EH (cell line): ENCODE results near the gene CNOT6.
"Not testable (repeated sequence)": the region's sequence is repeated elsewhere in the genome, so short reads cannot be mapped to it uniquely, and the experiment has no call there.

ENCODE experiments used
- DNase-seq: peaks from one replicate; pipeline ENCODE4 v3.0.0-alpha.2; 2015; ENCODE audit warnings: low read depth

CNOT6 gene

GRCh38 chr5:180471866-180472265 is 22.3 kb upstream of the CNOT6 start:
- DNase-seq, result no peak

- peak; percentile 8 for DNase-seq
These were observed 21.9 kb upstream of the CNOT6 start for GRCh38 chr5:180472269-180472668.

DNA sequence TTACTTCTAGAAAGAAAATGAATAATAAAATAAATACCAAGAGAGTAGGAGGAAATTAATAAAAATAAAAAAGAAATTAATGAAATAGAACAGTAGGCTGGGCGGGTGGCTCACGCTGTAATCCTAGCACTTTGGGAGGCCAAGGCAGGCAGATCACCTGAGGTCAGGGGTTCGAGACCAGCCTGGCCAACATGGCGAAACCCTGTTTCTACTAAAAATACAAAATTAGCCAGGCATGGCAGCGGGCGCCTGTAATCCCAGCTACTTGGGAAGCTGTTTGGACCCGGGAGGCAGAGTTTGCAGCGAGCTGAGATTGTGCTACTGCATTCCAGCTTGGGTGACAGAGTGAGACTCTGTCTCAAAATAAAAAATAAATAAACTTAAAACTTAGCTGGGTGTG is 20.8 kb upstream of the CNOT6 start:
- not testable (repeated sequence) for DNase-seq

- no peak for DNase-seq
These were observed 19.6 kb upstream of the CNOT6 start for GRCh38 chr5:180474569-180474968.

GRCh38 chr5:180475969-180476524 is 18.1 kb upstream of the CNOT6 start:
- DNase-seq, result not testable (repeated sequence)

DNA sequence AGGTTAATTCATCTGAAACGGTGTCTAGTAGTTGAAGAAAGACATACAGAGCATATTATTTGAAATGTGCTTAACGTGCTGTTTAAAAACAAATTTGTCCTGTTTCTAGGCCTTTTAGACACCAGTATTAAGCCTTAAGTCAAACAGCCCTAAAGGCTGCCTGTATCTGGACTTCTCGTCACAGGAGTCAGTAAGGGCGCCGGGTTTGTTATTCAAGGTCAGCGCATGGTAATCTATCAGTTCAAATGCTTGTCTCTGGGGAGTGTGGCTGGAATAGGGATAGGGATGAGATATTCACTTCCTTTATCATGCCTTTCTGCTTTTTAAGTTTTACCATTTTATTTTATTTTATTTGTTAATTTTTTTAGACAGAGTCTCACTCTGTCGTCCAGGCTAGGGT is 9.4 kb upstream of the CNOT6 start:
- no peak for DNase-seq

- no peak for DNase-seq
These were observed 7.5 kb upstream of the CNOT6 start for GRCh38 chr5:180486636-180487149.

DNA sequence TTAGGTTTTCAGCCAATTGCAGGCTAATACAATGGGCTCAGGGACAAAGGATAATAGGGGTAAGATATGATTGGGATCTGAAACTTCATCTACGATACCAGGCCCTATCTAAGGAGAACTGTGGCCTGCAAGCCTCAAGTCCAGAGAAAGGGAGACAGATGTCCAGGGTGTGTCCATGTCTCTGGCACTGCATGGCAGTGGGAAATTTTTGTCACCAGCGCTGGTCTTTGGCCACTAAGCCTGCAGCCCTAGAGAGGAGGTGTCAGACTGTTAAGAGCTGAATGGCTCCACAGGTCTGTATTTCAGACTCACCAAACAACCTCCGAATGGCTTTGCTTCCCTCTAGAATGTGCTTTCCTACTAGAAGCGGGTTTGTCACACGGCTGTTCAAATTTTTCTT is 6.6 kb upstream of the CNOT6 start:
- DNase-seq, result no peak

DNA sequence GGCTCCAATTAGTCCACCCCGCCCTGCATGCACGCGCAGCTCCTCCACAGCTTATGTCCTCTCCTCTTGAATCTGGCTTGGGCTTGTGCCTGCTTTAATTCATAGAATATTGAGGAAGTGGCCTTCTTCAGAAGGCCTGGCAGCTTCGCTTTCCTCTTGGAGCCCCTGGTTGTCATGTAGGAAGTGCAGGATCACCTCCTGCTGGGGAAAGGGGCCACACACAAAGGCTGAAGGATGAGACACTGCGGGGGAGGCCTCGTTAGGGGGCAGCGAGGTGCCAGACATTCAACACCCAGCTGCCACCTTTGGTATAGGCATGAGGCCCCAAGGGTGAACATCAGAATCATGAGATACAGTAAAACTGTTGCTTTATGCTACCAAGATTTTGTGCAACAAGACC is 2.7 kb upstream of the CNOT6 start:
- no peak for DNase-seq

DNA sequence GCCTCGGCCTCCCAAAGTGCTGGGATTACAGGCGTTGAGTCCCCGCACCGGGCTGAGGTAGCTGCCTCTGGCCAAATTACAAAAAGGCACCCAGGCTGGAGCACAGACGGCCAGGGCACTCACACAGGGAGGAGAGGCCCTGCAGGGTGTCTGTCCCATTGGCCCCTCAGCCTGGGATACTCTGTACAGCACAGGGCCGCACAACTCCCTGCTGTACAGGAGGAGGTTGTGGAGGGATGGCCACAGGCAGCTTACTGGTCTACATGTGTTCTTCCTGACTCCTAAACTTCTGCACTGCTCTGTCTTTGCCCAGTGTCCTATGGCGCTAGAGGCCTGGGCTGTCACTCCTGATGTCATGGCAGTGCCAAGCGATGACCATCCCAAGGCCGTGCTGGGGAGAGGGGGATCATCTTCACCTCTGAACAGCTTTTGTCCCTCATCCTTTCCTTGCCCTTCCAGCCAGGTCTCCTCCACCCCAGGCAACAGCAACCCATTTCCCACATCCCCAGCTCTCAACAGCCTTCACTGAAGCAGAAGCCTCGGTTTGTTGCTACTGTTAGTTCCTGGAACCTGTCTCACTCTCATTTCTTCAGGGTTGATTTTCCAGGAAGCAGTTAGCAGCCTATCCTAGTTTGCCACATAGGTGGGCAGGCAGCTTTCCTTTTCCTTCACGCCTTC is 1.8 kb upstream of the CNOT6 start:
- DNase-seq, result no peak

DNA sequence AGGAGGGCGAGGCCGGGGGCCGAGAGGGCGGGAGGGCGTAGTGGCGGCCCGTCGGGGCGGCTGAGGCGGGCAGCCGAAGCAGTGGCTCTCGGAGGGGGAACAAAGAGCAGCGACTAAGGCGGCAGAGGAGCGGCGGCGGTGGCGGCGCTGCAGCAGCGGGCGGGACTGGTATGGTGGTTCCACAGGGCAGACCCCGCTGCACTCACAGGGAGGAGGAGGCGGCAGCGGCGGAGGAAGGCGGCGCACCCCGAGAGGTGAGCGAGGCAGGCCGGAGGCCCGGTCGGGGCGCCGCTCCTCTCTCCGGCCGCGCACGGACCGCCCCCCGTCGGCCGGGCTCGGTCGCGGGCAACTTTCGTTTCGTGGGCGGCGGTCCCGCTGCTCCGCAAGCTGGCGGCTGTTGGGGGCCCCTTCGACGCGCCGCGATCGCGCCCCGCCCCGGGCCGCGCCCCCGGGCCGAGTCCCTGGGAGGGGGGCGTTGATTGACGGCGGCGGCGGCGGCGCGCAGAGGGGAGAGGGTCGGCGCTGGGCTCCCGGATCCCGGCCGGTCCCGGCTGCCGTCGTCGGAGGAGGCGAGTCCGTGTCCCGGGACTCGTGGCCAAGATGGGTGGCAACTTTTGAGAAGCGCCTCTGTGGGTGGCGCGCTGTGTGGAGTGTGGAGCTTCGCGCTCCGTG is 467 bp downstream of the CNOT6 start:
- DNase-seq, result peak; percentile 42

DNA sequence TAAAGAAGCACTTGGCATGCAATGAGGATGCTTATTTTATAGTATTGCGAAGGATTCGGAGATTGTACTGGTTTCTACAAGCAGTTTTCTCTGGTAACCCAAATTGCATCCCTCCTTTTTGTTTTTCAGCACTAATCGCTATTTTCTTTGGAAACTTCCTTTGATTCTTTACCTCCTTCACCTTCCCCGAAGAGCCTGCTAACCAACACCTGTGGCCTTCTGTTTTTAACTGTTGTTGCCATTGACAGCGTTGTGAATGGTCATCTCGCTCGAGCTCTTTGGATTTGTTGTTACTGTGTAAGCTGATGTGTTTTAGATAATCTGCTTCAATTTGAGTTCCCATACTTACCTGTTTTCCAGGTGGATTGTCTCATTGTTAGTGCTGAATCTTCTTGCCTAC is 1.1 kb downstream of the CNOT6 start:
- no peak for DNase-seq

GRCh38 chr5:180495991-180496741 is 2.0 kb downstream of the CNOT6 start:
- no peak for DNase-seq

GRCh38 chr5:180496806-180497205 is 2.6 kb downstream of the CNOT6 start:
- not testable (repeated sequence) for DNase-seq

- DNase-seq, result not testable (repeated sequence)
These were observed 3.7 kb downstream of the CNOT6 start for GRCh38 chr5:180497865-180498264.

- DNase-seq, result no peak
These were observed 4.2 kb downstream of the CNOT6 start for GRCh38 chr5:180498378-180498777.

GRCh38 chr5:180499684-180500083 is 5.5 kb downstream of the CNOT6 start:
- DNase-seq, result no peak

DNA sequence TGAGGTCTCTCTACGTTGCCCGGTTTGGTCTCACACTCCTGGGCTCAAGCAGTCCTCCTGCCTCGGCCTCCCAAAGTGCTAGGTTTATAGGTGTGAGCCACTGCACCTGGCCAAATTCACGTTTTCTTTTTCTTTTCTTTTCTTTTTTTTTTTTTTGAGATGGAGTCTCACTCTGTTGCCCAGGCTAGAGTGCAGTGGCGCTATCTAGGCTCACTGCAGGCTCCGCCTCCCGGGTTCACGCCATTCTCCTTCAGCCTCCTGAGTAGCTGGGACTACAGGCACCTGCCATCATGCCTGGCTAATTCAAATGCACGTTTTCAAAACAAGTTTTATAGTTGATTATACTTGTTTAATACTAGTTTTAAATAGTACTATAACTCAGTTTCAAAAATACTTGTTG is 6.1 kb downstream of the CNOT6 start:
- DNase-seq, result not testable (repeated sequence)

DNA sequence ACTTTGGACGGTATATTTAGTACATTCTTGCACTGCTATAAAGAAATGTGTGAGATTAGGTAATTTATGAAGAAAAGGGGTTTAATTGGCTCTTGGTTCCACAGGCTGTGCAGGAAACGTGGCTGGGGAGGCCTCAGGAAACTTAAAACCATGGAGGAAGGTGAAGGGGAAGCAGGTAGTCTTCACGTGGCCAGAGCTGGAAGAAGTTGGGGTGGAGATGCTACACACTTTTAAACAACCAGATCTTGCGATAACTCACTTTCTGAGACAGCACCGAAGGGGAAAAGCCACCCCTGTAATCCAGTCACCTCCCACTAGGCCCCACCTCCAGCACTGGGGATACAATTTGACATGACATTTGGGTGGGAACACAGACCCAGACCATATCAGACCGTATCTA is 13.5 kb downstream of the CNOT6 start:
- no peak for DNase-seq

GRCh38 chr5:180515294-180515693 is 21.1 kb downstream of the CNOT6 start:
- DNase-seq, result no peak

DNA sequence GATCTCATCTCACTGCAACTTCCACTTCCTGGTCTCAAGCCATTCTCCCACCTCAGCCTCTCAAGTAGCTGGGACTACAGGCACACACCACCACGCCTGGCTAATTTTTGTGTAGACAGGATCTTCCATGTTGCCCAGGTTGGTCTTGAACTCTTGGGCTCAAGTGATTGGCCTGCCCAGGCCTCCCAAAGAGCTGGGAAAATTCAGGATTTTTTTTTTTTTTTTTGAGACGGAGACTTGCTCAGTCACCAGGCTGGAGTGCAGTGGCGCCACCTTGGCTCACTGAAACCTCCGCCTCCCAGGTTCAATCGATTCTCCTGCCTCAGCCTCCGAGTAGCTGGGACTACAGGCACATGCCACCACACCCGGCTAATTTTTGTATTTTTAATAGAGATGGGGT is 21.8 kb downstream of the CNOT6 start:
- not testable (repeated sequence) for DNase-seq

DNA sequence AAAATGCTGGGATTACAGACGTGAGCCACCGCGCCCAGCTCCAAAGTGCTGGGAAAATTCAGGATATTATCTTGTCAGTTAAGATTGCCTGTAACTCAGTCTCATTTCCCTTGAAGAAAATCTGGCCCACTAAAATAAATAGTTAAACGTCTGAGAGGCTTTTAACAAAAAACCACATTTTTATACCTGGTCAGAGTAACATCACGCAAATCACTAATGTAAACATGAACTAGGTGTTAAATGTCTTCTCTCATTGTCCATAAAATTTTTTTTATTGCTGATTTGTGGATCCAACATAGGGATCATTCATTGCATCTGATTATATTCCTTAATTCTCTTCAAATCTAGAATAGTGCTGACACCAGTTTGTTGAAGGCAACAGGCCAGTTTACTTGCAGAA is 22.3 kb downstream of the CNOT6 start:
- no peak for DNase-seq

DNA sequence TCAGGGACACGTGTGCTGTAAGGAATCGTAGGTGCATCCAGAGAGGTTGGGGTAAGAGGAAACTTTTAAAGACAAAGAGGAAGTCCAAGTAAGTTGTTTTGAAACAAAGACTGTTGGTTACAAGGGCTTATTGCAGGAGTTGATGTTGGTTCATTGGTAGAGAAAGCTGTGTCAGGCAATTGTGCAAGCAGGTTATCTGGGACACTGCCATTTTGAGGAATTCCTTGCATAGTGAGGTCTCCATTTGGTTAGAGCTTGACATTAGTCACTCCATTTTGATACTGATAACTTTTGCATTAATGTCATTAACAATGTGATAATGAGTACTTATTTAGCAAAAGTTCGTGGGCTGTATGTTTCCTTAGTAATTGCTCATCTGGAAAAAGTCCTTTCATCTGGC is 24.9 kb downstream of the CNOT6 start:
- peak; percentile 51 for DNase-seq
